K562 (cell line): Measurements from ENCODE around the gene NUDT22. TPM values are rescaled to one million over a fixed set of nuclear protein-coding genes. Genes with fewer than 3 reads are reported as not detected.
A peak's percentile ranks its signal among the peaks of the same experiment; 100 is the strongest.

ENCODE experiments used
- DPF2 ChIP-seq: fragments of 450-650 bp; IDR thresholded peaks from 2 replicates; pipeline ENCODE4 v1.6.1; 2016
- EP400 ChIP-seq: fragments of 450-650 bp; IDR thresholded peaks from 2 replicates; pipeline ENCODE4 v1.6.1; 2017; ENCODE audit warnings: antibody characterized with exemption, mild to moderate bottlenecking, moderate library complexity
- FOXK1 ChIP-seq: sonication (generic); formaldehyde crosslinking; IDR thresholded peaks from 2 replicates; pipeline ENCODE4 v1.8.0; 2022; ENCODE audit warnings: missing genetic modification reagents, mild to moderate bottlenecking, borderline replicate concordance
- FOXK2 ChIP-seq, 2 experiments: fragments of 450-650 bp; IDR thresholded peaks in 1 of 2; conservative IDR thresholded peaks in 1 of 2; 2 replicates each; pipeline ENCODE4 v1.6.1; 2016; ENCODE audit warnings: low read depth in 2 of 2, mild to moderate bottlenecking in 1 of 2
- MCM2 ChIP-seq: fragments of 450-650 bp; IDR thresholded peaks from 2 replicates; pipeline ENCODE4 v1.6.1; 2017; ENCODE audit warnings: low read depth, mild to moderate bottlenecking
- MEF2A ChIP-seq: IDR thresholded peaks from 2 replicates; pipeline ENCODE4 v1.6.1; 2011; ENCODE audit warnings: low read depth, mild to moderate bottlenecking, low read length, moderate library complexity; ENCODE audit not compliant: control insufficient read depth
- MYC ChIP-seq, 2 experiments: fragments of 250-450 bp in 1 of 2; sonication (Bioruptor Pico) in 1 of 2; IDR thresholded peaks; 2 replicates each; pipeline versions ENCODE4 v1.5.1 to v1.6.1; 2012 to 2021; ENCODE audit warnings: low read depth in 2 of 2, borderline replicate concordance in 1 of 2, improper control_type of control experiment in 1 of 2, low read length in 1 of 2, mild to moderate bottlenecking in 1 of 2, moderate library complexity in 1 of 2
- NRF1 ChIP-seq, 2 experiments: fragments of 450-650 bp; IDR thresholded peaks in 1 of 2; conservative IDR thresholded peaks in 1 of 2; 2 replicates each; pipeline ENCODE4 v1.6.1; 2014; ENCODE audit warnings: mild to moderate bottlenecking in 2 of 2
- SIN3A ChIP-seq, 2 experiments: fragments of 150-350 bp in 1 of 2; IDR thresholded peaks; 2 replicates each; pipeline ENCODE4 v1.6.1; 2011 to 2016; ENCODE audit warnings: borderline replicate concordance in 2 of 2, low read depth in 2 of 2, low read length in 2 of 2, mild to moderate bottlenecking in 2 of 2, moderate library complexity in 2 of 2; ENCODE audit not compliant: control insufficient read depth in 1 of 2
- TAF1 ChIP-seq: IDR thresholded peaks from 2 replicates; pipeline ENCODE4 v1.6.1; 2011; ENCODE audit warnings: mild to moderate bottlenecking, low read length, moderate library complexity; ENCODE audit not compliant: insufficient read depth, control insufficient read depth, severe bottlenecking; ENCODE audit errors: extremely low read depth
- TBL1XR1 ChIP-seq, 2 experiments: IDR thresholded peaks; 2 replicates each; pipeline ENCODE4 v1.6.1; 2012; ENCODE audit warnings: improper control_type of control experiment in 2 of 2, low read length in 2 of 2, mild to moderate bottlenecking in 1 of 2
- THAP12 ChIP-seq: fragments of 250-450 bp; sonication (Bioruptor Pico); IDR thresholded peaks from 2 replicates; pipeline ENCODE4 v1.9.0; 2021; ENCODE audit warnings: mild to moderate bottlenecking, inconsistent platforms
- TOE1 ChIP-seq, 2 experiments: fragments of 450-650 bp in 1 of 2; sonication (generic) in 1 of 2; formaldehyde crosslinking in 1 of 2; IDR thresholded peaks; 2 replicates each; pipeline versions ENCODE4 v1.7.1 to v1.8.0; 2016 to 2022; ENCODE audit warnings: borderline replicate concordance in 2 of 2, mild to moderate bottlenecking in 2 of 2, antibody characterized with exemption in 1 of 2, inconsistent platforms in 1 of 2, low read depth in 1 of 2, missing genetic modification reagents in 1 of 2, moderate library complexity in 1 of 2
- VEZF1 ChIP-seq: fragments of 200-800 bp; sonication (Bioruptor generic); IDR thresholded peaks from 2 replicates; pipeline ENCODE4 v1.6.1; 2017; ENCODE audit warnings: missing genetic modification characterization, missing compliant biosample characterization
- polyA plus RNA-seq, 8 experiments: library from polyadenylated mRNA; depleted of rRNA in 4 of 8; stranded (reverse) in 5 of 8; unstranded in 3 of 8; fragments of >200 nt; fragmentation: Nextera tagmentation in 2 of 8; fragmentation: Illumina TruSeq in 1 of 8; extraction: Ambion mirVana in 2 of 8; extraction: Trizol in 1 of 8; gene quantifications; 2 replicates each; pipeline versions ENCODE4 v1.2.1 to v1.2.3, GENCODE V29; 2011 to 2014; ENCODE audit warnings: inconsistent platforms in 1 of 8, missing spikeins in 1 of 8
- total RNA-seq, 7 experiments: library from RNA; depleted of rRNA in 6 of 7; stranded (reverse); fragments of >200 nt in 6 of 7; fragmentation: Illumina TruSeq in 2 of 7; extraction: Trizol in 2 of 7; gene quantifications; 2 replicates each; pipeline versions ENCODE4 v1.2.1 to v1.2.3, GENCODE V29; 2011 to 2021; ENCODE audit warnings: low replicate concordance in 1 of 7
- TF ChIP-seq, protein P1 (sequence below), 2 experiments: fragments of 450-650 bp in 1 of 2; sonication (generic) in 1 of 2; formaldehyde crosslinking in 1 of 2; IDR thresholded peaks in 1 of 2; conservative IDR thresholded peaks in 1 of 2; 2 replicates each; pipeline versions ENCODE4 v1.6.1 to v1.8.1; 2016 to 2023; ENCODE audit warnings: mild to moderate bottlenecking in 2 of 2, moderate library complexity in 2 of 2, inconsistent platforms in 1 of 2, missing genetic modification reagents in 1 of 2
- TF ChIP-seq, protein P2 (sequence below): sonication (generic); formaldehyde crosslinking; IDR thresholded peaks from 2 replicates; pipeline ENCODE4 v1.4.0; 2020; ENCODE audit warnings: mild to moderate bottlenecking, missing genetic modification reagents

Gene NUDT22
- total and polyA plus RNA-seq, 9 of the 15 experiments (the other 6 are each of a cell fraction or from before 2014, with no cell fraction given): 6.3 to 92.6 (median 37.4) TPM

- TF ChIP-seq, protein P1, sequence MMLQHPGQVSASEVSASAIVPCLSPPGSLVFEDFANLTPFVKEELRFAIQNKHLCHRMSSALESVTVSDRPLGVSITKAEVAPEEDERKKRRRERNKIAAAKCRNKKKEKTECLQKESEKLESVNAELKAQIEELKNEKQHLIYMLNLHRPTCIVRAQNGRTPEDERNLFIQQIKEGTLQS (IDR thresholded peaks at IDR 0.05): no peak
- TF ChIP-seq, protein P1 (CRISPR knock-in tag; conservative IDR thresholded peaks at IDR 0.05): peak; percentile 54; the same call in 1 of the 2 replicates
- TF ChIP-seq FOXK2 (conservative IDR thresholded peaks at IDR 0.05 in 1 of 2, IDR thresholded peaks at IDR 0.05 in 1 of 2; ENCODE audit: low read depth in 2 of 2): peak in 1 of 2 experiments; percentile 32; a peak in 1 of 4 replicates
- no peak for TF ChIP-seq MCM2
- TF ChIP-seq MEF2A: no peak
- TF ChIP-seq THAP12: 0 out of 2 replicates have a peak, but pooled peaks have one; percentile 50
- TF ChIP-seq, protein P2, sequence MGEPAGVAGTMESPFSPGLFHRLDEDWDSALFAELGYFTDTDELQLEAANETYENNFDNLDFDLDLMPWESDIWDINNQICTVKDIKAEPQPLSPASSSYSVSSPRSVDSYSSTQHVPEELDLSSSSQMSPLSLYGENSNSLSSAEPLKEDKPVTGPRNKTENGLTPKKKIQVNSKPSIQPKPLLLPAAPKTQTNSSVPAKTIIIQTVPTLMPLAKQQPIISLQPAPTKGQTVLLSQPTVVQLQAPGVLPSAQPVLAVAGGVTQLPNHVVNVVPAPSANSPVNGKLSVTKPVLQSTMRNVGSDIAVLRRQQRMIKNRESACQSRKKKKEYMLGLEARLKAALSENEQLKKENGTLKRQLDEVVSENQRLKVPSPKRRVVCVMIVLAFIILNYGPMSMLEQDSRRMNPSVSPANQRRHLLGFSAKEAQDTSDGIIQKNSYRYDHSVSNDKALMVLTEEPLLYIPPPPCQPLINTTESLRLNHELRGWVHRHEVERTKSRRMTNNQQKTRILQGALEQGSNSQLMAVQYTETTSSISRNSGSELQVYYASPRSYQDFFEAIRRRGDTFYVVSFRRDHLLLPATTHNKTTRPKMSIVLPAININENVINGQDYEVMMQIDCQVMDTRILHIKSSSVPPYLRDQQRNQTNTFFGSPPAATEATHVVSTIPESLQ (CRISPR knock-in tag): 0 out of 2 replicates have a peak, but pooled peaks have one; percentile 74
- TF ChIP-seq VEZF1 (CRISPR knock-in tag): peak; percentile 56
- TF ChIP-seq EP400: 0 out of 2 replicates have a peak, but pooled peaks have one; percentile 44
- peak; percentile 71 for TF ChIP-seq TAF1
- TF ChIP-seq NRF1 (conservative IDR thresholded peaks at IDR 0.05 in 1 of 2, IDR thresholded peaks at IDR 0.05 in 1 of 2): peak; percentile 83 to 86
- TF ChIP-seq MYC (IDR thresholded peaks at IDR 0.05; ENCODE audit: low read depth, low read length): peak; percentile 62; the same call in 1 of the 2 replicates
- TF ChIP-seq MYC (CRISPR knock-in tag; IDR thresholded peaks at IDR 0.05; ENCODE audit: borderline replicate concordance, low read depth): no peak
- 0 out of 2 replicates have a peak, but pooled peaks have one; percentile 64 for TF ChIP-seq FOXK1 (CRISPR knock-in tag)
- no peak for TF ChIP-seq TOE1 (IDR thresholded peaks at IDR 0.05; ENCODE audit: borderline replicate concordance)
- no peak for TF ChIP-seq TOE1 (CRISPR knock-in tag; IDR thresholded peaks at IDR 0.05; ENCODE audit: borderline replicate concordance, low read depth)
- TF ChIP-seq TBL1XR1 (IDR thresholded peaks at IDR 0.05; ENCODE audit: low read length in 2 of 2): 0 out of 4 replicates have a peak, but pooled peaks of 1 of the 2 experiments have one; percentile 17
- TF ChIP-seq SIN3A (IDR thresholded peaks at IDR 0.05; ENCODE audit: borderline replicate concordance in 2 of 2, control insufficient read depth in 1 of 2, low read depth in 2 of 2, low read length in 2 of 2): peak in 1 of 2 experiments; percentile 38; a peak in 1 of 4 replicates
- 0 out of 2 replicates have a peak, but pooled peaks have one; percentile 6 for TF ChIP-seq DPF2
Observed at GRCh38 chr11:64230171-64230984, 4.3 kb downstream of the NUDT22 start, which contains the start of gene DNAJC4 (continued).
